ENCODE data around the gene PEX11B.

Gene PEX11B

GRCh38 chr1:145868232-145868631 is 50.3 kb downstream of the PEX11B start:
- no peak for DNase-seq

- DNase-seq: no peak
These were observed 55.1 kb downstream of the PEX11B start for GRCh38 chr1:145863282-145864018.
